Tibial artery (tissue), 4 donors: ENCODE results near the gene CXCR3.

Source experiments
- DNase-seq, 2 donors: peaks; one replicate each; pipeline ENCODE4 v3.0.0-alpha.2; 2019
- H3K27ac ChIP-seq, 2 donors: fragments of 200-600 bp; sonication (generic) in 1 of 2; 1 replicate in 1 of 2; 2 replicates in 1 of 2; pipeline ENCODE4 v1.5.1; 2018 to 2019; ENCODE audit warnings: mild to moderate bottlenecking in 1 of 2
- H3K27me3 ChIP-seq, 2 donors: fragments of 200-600 bp; sonication (generic) in 1 of 2; one replicate each; pipeline versions ENCODE4 v1.5.1 to v1.6.0; 2016 to 2019
- H3K36me3 ChIP-seq, 3 donors: fragments of 200-600 bp; sonication (generic) in 2 of 3; one replicate each; pipeline ENCODE4 v1.5.1; 2016 to 2019; ENCODE audit warnings: mild to moderate bottlenecking in 2 of 3
- H3K4me1 ChIP-seq, 4 donors: fragments of 200-600 bp; sonication (generic) in 2 of 4; 1 replicate in 3 of 4; 2 replicates in 1 of 4; pipeline ENCODE4 v1.5.1; 2016 to 2019
- H3K4me3 ChIP-seq, 2 donors: fragments of 200-600 bp; sonication (generic) in 1 of 2; 1 replicate in 1 of 2; 2 replicates in 1 of 2; pipeline ENCODE4 v1.5.1; 2018 to 2019; ENCODE audit warnings: mild to moderate bottlenecking in 2 of 2
- H3K9me3 ChIP-seq, 3 donors: fragments of 200-600 bp; sonication (generic) in 1 of 3; one replicate each; pipeline ENCODE4 v1.5.1; 2016 to 2019
- intact Hi-C: fragments of 100-400 bp; cut with DNase I; formaldehyde crosslinking; loops from one replicate; pipeline ENCODE4 v1.15.0; 2023; ENCODE audit warnings: low total_unique reads
- TF ChIP-seq, protein P1 (sequence below), 2 experiments: fragments of 200-600 bp in 1 of 2; fragments of 450-650 bp in 1 of 2; IDR thresholded peaks; one replicate each; pipeline ENCODE4 v1.5.1; 2017 to 2019; ENCODE audit warnings: antibody characterized with exemption in 2 of 2, mild to moderate bottlenecking in 1 of 2, moderate library complexity in 1 of 2

The CXCR3 gene

DNA sequence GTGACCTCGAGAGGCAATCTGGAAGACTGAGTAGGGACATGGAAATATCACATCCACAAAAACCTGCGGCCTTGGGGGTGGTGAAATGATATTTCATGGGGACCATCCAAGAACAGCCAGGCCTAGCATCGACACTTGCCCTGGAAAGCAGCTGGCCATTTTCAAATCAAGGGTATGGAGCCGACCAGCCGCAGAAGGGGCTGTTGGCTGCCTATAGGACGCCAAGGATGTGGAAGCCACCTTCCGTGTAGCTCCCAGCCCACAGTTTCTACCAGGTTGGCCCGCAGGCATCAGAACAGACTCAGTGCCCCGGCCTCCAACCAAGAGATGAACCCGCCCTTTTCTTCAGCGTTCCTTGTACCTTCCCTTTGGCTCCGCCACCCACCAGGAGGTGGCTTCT is 43.6 kb upstream of the CXCR3 start:
- intact Hi-C loops, result no loop called here
- TF ChIP-seq, protein P1, sequence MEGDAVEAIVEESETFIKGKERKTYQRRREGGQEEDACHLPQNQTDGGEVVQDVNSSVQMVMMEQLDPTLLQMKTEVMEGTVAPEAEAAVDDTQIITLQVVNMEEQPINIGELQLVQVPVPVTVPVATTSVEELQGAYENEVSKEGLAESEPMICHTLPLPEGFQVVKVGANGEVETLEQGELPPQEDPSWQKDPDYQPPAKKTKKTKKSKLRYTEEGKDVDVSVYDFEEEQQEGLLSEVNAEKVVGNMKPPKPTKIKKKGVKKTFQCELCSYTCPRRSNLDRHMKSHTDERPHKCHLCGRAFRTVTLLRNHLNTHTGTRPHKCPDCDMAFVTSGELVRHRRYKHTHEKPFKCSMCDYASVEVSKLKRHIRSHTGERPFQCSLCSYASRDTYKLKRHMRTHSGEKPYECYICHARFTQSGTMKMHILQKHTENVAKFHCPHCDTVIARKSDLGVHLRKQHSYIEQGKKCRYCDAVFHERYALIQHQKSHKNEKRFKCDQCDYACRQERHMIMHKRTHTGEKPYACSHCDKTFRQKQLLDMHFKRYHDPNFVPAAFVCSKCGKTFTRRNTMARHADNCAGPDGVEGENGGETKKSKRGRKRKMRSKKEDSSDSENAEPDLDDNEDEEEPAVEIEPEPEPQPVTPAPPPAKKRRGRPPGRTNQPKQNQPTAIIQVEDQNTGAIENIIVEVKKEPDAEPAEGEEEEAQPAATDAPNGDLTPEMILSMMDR (IDR thresholded peaks at IDR 0.05), result no peak
- Histone ChIP-seq H3K27ac (no peak overlapping the region), H3K36me3 (no peaks in the 10 kb centered on the region), H3K4me3 (no peak overlapping the region), H3K27me3 (no peaks in the 10 kb centered on the region), H3K9me3 (no peaks in the 10 kb centered on the region), H3K4me1 (no peaks in the 10 kb centered on the region)
- DNase-seq, result no peak

DNA sequence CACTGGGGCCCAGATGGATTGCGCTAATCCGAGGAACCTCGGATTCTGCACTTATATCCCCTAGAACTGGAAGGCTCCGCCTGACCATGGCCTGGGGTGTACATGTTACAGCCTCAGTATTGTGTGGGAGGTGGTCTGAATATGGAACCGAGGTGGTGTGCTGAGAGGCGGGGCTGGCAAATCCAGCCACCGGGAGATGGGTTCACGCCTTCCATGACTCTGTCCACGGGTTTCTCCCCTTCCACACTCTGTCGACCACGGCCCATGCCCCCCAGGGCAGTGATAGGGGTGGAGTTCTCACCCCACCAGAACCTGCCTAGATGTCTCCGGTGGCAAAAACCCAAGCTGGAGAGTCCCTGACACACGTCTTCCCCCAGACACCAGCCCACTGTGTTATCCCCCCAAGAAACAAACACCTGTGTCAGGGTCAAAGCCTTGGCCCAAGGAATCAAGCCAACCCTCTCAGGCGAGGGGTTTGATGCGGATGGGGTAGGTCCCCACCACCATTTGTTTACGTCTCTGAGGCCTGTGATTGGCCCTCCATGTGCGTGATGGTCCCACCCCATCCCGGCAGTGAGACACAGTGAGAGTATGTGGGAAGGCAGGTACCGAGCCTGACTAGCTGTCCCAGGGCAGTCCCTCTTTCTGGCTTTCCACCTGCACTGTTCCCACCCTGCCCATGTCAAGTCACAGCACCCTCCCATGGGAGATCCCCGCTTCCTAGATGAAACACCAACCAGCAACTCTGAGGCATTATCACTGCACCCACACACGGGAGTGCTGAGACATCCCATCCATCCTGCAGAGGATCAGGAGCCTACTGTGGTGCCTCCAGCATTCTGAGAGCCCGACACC is 42.5 kb upstream of the CXCR3 start:
- Histone ChIP-seq H3K4me3 (no peak overlapping the region), H3K27ac (no peak overlapping the region), H3K27me3 (no peaks in the 10 kb centered on the region), H3K4me1 (no peaks in the 10 kb centered on the region), H3K9me3 (no peaks in the 10 kb centered on the region), H3K36me3 (no peaks in the 10 kb centered on the region)
- intact Hi-C loops, result no loop called here
- no peak for DNase-seq
- TF ChIP-seq, protein P1 (IDR thresholded peaks at IDR 0.05), result no peak

DNA sequence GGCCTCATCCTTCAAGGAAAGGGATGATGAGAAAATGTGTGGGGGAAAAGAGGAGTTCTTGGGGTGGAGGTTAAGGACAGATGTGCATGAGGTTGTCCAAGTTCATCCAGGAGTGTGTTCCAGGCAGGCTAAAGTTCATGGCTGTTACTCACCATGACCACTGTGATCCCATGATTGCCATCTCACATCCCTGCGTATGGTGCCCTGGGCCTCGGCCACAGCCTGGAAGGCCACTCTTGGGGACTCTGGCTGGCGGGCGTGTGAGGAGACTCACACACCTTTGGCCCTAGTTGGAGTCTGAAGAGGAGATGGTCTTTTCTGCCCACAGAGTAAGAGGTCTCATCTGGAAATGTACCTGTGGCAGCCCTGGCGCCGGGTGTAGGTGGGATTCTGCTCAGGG is 41.6 kb upstream of the CXCR3 start:
- no peak overlapping the region for H3K4me3 ChIP-seq
- no peak for DNase-seq
- H3K27ac ChIP-seq, result no peak overlapping the region
- intact Hi-C loops, result no loop called here
- TF ChIP-seq, protein P1 (IDR thresholded peaks at IDR 0.05), result no peak
- H3K27me3 ChIP-seq, result no peaks in the 10 kb centered on the region
- H3K4me1 ChIP-seq, result no peaks in the 10 kb centered on the region
- H3K9me3 ChIP-seq, result no peaks in the 10 kb centered on the region
- no peaks in the 10 kb centered on the region for H3K36me3 ChIP-seq

DNA sequence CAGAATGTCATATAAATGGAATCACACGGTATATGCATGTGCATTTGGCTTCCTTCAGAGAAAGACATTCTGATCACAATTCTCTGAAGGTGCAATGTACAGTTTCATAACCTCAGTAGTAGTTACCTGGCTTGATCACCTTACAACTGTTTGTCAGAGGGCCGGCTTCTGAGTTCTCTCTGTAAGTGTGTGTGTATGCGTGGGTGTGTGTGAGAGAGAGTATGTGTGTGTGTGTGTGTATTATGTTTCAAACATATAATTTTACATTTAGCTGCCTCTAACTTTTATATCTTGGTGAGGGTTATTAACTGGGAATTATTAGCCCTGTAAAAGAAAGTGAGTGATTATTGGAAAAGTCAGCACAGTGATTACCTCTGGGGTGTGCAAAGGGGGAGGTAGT is 41.0 kb upstream of the CXCR3 start:
- H3K27ac ChIP-seq, result no peak overlapping the region
- H3K27me3 ChIP-seq, result no peaks in the 10 kb centered on the region
- H3K4me3 ChIP-seq, result no peak overlapping the region
- H3K36me3 ChIP-seq, result no peaks in the 10 kb centered on the region
- no peaks in the 10 kb centered on the region for H3K4me1 ChIP-seq
- TF ChIP-seq, protein P1 (IDR thresholded peaks at IDR 0.05), result no peak
- no peak for DNase-seq
- intact Hi-C loops, result no loop called here
- no peaks in the 10 kb centered on the region for H3K9me3 ChIP-seq

DNA sequence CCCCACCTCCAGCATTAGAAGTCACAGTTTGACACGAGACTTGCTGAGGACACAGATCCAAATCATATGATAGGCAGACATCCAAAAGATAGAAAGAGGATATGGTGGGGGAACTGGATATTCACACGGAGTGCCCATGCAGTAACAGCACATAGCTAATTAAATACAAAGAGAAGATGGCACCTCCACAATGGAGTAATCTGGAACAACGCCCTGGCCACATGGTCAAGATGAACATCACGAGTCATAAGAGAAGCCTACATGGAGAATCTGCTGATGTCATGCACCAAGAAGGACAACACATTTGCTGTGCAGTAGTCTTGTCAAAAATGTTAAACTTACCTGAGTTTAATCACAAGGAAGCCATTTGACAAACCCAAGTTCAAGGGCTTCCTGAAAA is 39.0 kb upstream of the CXCR3 start:
- Histone ChIP-seq H3K36me3 (no peaks in the 10 kb centered on the region), H3K27ac (no peak overlapping the region), H3K9me3 (no peaks in the 10 kb centered on the region), H3K4me3 (no peak overlapping the region), H3K27me3 (no peaks in the 10 kb centered on the region), H3K4me1 (no peaks in the 10 kb centered on the region)
- no peak for DNase-seq
- TF ChIP-seq, protein P1 (IDR thresholded peaks at IDR 0.05), result no peak
- intact Hi-C loops, result no loop called here
